C4-2B (cell line): ENCODE data around the gene SLC36A1.

Experiments
- H3K27ac ChIP-seq: fragments of 450-650 bp; 2 replicates; pipeline ENCODE4 v1.5.1; 2017
- ZFX ChIP-seq: fragments of 450-650 bp; IDR thresholded peaks from 2 replicates; pipeline ENCODE4 v1.6.1; 2017
- TF ChIP-seq, protein P1 (sequence below): fragments of 450-650 bp; conservative IDR thresholded peaks from 2 replicates; pipeline ENCODE4 v1.5.1; 2017; ENCODE audit warnings: mild to moderate bottlenecking

Gene SLC36A1

DNA sequence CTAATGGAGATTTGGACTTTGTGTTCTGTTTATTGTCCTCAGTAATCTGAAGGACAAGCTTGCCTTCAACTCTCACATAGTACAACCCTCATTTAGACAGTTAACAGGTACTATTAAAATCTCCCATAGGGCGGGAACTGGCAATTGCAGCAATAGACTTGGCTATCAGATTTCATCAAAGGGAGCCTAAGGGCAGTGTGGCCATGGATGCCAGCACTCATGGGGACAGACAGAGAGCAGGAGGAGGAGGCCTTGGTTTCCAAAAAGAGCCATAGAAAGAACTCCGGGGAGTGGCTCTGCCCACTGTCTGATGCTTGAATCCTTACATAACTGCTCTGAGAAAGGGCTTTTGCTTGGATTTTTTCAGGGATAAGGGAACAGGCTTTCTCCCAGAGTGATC lies 6.8 kb downstream of the SLC36A1 start:
- H3K27ac ChIP-seq = peak overlapping the region; percentile 81
- no peak for TF ChIP-seq ZFX
- TF ChIP-seq, protein P1, sequence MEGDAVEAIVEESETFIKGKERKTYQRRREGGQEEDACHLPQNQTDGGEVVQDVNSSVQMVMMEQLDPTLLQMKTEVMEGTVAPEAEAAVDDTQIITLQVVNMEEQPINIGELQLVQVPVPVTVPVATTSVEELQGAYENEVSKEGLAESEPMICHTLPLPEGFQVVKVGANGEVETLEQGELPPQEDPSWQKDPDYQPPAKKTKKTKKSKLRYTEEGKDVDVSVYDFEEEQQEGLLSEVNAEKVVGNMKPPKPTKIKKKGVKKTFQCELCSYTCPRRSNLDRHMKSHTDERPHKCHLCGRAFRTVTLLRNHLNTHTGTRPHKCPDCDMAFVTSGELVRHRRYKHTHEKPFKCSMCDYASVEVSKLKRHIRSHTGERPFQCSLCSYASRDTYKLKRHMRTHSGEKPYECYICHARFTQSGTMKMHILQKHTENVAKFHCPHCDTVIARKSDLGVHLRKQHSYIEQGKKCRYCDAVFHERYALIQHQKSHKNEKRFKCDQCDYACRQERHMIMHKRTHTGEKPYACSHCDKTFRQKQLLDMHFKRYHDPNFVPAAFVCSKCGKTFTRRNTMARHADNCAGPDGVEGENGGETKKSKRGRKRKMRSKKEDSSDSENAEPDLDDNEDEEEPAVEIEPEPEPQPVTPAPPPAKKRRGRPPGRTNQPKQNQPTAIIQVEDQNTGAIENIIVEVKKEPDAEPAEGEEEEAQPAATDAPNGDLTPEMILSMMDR = no peak

DNA sequence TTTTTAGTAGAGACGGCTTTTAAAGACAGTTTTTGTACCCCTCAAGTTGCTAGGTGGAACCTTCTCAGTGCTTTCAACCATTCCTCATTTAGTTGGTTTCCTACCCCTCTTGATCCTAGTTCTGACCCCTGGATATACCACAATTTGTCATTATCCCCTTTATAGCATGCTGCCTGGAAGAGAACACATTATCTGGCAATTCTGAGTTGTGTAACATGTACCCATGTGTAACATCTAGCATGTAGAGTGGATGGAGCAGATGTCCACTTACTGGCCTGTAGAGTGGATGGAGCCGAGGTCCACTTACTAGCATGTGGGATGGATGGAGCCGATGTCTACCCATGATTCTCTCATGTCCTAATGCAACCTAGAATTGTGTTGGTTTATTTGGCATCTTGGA lies 7.5 kb downstream of the SLC36A1 start:
- TF ChIP-seq ZFX = no peak
- TF ChIP-seq, protein P1 = no peak
- peak overlapping the region; percentile 81 for H3K27ac ChIP-seq

DNA sequence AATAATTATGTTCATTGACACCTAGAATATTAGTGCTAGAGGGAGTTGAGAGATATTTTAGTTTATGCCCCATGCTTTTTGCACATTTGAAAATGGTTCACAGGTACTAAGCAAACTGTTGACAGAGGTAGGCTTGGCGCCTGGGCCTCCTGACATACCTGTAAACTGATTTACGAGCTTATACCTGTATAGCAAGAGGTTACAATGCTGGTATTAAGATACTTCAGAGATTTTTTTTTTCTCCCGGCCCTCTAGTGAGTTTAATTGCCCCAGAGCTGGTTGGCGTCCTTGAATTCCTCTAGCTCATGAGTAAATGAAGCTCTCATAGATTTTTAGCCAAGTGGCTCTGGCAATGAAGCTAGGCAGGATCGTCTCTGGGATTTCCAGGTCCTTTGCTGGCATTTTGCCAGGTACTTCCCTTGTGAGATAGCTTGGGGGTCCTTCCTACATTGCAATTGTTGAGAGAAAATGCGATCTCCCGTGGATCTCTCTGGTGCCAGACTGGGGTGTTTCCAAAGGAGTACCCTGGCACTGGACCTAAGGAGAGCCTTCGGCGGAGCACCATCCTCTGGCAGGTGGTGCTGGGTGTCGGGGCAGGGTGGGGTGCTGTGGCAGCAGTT lies 9.0 kb downstream of the SLC36A1 start:
- peak overlapping the region; percentile 75 for H3K27ac ChIP-seq
- no peak for TF ChIP-seq ZFX
- TF ChIP-seq, protein P1 = no peak

DNA sequence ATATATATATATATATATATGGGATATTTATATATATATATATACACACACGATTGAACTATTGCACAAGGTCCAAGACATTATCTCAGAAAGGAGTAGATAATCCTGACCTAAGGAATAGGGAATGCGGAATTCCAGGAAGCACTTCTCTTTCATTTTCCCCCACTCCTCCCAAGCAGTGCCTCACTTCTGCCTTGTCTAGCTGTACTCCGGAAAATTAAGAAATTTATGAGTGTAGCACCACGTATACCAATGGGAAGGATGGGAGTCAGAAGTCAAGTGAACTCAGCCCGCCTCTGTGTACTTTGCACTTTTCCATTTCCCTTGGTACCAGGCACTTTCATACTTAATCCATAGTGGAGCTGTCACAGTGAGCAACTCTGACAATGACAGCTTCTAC lies 10.9 kb downstream of the SLC36A1 start:
- H3K27ac ChIP-seq = no peak overlapping the region
- TF ChIP-seq, protein P1 = no peak
- no peak for TF ChIP-seq ZFX

DNA sequence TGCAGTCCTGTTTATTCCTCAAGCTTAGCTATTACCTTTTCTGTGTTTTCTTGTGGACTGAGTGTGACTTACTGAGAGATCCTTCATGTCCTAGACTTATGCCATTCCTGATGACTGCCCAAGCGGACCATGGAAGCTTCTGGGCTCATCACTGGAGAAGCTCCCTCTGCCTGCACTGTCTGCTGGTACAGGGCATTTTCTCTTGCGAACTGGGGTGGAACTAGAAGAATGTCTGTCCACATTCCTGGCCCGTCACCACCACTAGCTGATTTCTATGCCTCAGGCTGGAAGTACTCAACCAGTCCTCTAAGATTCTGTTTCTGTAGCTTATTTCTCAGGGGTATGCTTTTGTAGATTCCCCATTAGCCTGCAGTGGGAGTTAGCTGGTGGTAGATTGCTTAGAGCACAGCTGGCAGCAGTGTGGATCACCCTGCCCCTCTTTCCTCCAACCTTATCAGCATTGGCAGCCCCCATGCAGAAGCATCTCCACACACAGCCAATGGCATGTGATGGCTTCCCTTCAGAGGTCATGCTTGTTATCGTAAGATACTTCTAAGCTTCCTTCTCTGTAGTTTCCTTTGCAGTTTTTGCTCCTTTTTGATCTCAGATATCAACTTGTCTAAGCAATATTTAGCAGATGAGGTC lies 12.4 kb downstream of the SLC36A1 start:
- TF ChIP-seq ZFX = no peak
- H3K27ac ChIP-seq = no peak overlapping the region

DNA sequence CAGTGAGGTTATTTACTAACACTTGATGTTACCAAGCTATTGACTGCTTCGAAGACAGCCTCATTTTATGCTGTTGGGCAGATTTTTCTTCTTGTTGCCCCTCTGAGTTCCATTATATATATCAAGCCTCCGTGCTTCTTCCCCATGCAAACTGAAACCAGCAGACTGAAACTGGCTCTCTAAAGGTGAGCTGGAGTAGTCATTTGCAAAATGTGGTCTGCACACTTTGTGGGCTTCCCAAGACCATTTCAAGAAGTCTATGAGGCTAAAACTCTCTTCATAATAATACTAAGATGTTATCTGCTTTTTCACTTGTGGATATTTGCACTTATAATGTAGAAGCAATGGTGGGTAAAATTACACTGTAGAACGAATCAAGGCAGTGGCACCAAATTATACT lies 13.9 kb downstream of the SLC36A1 start:
- H3K27ac ChIP-seq = no peak overlapping the region; the same call in 1 of the 2 replicates
- TF ChIP-seq ZFX = no peak
- TF ChIP-seq, protein P1 = no peak

DNA sequence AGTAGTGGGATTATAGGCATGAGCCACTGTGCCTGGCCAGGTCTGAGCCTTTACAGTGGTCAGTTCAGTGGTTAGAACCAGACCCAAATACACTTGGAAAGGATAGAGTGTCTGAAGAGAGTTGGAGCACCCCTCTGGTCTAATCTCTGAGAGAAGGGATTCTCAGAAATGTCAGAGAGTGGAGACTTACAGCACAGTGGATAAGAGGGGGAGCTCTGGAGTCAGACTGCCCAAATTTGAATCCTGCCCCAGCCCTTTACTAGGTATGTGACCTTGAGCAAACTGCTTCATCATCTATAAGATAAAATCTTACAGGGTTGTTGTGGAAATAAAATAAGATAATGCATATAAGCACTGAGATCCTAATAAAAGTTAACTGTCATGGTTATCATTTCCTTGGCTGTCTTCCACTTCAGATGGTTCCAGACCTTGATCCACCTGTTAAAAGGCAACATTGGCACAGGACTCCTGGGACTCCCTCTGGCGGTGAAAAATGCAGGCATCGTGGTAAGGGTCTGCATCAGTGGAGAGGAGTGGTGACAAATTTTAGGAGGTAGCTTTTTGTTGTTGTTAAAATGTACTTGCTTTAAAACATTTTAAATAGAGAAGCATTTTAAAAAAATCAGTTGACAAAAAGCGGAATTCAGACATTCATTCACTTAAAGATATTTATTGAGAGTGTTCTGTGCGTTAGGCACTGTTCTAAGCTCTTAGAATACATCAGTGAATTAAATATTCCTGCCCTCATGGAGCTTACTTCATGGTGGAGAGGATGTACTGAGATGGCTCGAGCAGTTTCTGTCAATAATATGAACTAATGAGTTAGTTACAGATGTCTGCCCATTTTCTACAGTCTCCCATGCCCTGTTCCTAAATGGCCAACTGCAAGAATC lies 16.0 kb downstream of the SLC36A1 start:
- TF ChIP-seq, protein P1 = peak; percentile 94
- no peak for TF ChIP-seq ZFX
- H3K27ac ChIP-seq = peak overlapping the region; percentile 82
